H7 (cell line): Measurements from ENCODE around the gene ASXL1. TPM values are rescaled to one million over a fixed set of nuclear protein-coding genes. Genes with fewer than 3 reads are reported as not detected.
A peak's percentile ranks its signal among the peaks of the same experiment; 100 is the strongest.
"Not testable (repeated sequence)": the region's sequence is repeated elsewhere in the genome, so short reads cannot be mapped to it uniquely, and the experiment has no call there.

Source experiments
- DNase-seq: peaks from one replicate; pipeline ENCODE4 v3.0.0; 2012
- H3K27me3 ChIP-seq: 2 replicates; pipeline ENCODE4 v1.6.0; 2011; ENCODE audit warnings: mild to moderate bottlenecking, low read length; ENCODE audit not compliant: control insufficient read depth, insufficient read depth
- H3K36me3 ChIP-seq: replicated peaks from 2 replicates; pipeline ENCODE4 v1.5.1; 2011; ENCODE audit warnings: low read length; ENCODE audit not compliant: control insufficient read depth, insufficient read depth
- H3K4me3 ChIP-seq: 2 replicates; pipeline ENCODE4 v1.5.1; 2011; ENCODE audit warnings: low read depth, mild to moderate bottlenecking, control low read depth, low read length, moderate library complexity; ENCODE audit not compliant: insufficient read depth
- total RNA-seq: library from RNA; depleted of rRNA; stranded (reverse); fragments of >200 nt; shearing (Covaris generic); gene quantifications from 2 replicates; pipeline ENCODE4 v1.2.3, GENCODE V29; 2014; rRNA removed

The ASXL1 gene
- 12.5 and 14.3 TPM in 2 replicates for total RNA-seq

DNA sequence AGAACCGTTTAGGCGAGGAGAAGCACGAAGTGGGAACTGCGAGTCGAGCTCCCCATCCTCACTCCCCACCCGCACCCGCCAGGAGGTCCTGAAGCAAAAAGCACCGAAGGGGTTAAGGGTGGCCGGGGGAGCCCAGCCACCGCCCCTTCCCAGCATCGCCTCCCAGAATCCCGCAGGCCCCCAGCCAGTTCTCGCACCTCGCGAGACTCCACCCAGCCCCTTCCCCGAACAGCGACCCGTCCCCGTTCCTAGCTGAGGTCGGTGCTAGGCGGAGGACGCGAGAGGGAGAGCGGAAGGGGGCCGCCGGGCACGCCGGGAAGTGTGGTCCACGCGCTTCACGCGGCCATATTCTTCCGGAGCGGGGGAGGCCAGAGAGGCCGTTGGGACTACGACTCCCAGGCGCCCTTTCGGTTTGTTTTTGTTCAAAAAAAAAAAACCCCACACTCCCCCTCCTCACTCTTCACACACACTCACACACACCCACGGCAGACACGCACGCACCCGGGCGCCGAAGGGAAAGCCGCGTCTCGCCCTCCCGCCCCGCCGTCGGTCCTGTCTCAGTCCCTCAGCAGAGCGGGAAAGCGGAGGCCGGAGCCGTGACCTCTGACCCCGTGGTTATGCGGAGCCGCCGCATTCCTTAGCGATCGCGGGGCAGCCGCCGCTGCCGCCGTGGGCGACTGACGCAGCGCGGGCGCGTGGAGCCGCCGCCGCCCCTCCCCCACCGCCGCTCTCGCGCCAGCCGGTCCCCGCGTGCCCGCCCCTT is at the start of gene ASXL1:
ASXL1 (plus strand) TSS at position 463 of the 763 bp plus-strand sequence. CDS start 445 bp downstream, outside the sequence.
- Histone ChIP-seq H3K4me3 (peak within 1 kb of the TSS; percentile 71), H3K36me3 (no peaks in the 10 kb centered on the region), H3K27me3 (peaks cover 20% of the 10 kb centered on the region)
- DNase-seq: peak; percentile 98

DNA sequence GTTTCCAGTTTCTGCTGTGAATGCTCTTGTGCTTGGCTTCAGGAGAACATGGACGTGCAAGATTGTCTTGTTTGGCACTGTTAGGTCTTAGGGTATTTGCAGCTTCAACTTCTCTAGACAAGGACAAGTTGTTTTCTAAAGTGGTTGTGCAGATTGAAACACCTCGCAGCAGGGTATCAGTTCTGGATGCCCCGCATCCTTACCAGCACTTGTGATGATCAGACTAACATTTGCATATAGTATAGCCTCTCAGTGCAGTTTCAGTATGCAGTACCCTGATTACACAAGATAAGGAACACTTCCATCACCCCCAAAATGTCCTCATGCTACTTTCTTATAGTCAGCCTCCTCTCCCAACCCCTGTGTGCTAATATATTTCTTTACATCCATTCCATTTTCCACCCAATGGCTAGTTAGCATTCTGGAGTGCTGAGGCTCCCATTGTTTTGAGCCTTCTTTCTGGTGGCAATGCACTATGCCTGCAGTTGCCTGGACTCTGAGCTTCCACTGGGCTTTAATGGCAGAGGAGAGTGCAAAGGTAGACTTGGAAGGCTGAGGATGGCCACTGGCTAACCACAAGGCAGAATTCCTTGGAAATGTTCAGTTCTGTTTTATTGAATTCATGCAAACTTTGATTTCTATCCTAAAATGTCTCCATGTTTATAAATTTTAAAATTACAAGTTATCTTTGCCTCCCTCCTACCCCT is 45.3 kb upstream of the ASXL1 start:
- no peak for DNase-seq
- Histone ChIP-seq H3K27me3 (no peaks in the 10 kb centered on the region), H3K36me3 (peaks cover 7% of the 10 kb centered on the region), H3K4me3 (no peak overlapping the region)

DNA sequence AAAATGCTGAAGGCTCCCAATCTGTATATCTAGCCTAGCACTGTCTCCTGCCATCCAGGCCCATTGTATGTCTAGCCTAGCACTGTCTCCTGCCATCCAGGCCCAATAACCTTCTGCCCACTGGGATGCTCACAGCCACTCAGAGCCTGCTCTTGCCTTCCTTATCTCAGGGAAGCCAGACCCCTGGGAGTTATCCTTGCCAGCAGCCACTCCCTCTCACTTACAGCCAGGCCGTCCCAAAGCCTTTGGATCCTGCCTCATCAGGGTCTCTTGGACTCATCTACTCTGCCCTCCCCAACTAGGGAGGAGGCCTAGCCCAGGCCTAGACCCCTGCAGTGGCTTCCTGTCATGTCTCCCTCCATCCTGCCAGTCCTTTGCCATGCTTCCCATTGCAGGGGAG is 43.4 kb upstream of the ASXL1 start:
- Histone ChIP-seq H3K36me3 (peaks cover 7% of the 10 kb centered on the region), H3K4me3 (no peak overlapping the region), H3K27me3 (no peaks in the 10 kb centered on the region)
- no peak for DNase-seq

DNA sequence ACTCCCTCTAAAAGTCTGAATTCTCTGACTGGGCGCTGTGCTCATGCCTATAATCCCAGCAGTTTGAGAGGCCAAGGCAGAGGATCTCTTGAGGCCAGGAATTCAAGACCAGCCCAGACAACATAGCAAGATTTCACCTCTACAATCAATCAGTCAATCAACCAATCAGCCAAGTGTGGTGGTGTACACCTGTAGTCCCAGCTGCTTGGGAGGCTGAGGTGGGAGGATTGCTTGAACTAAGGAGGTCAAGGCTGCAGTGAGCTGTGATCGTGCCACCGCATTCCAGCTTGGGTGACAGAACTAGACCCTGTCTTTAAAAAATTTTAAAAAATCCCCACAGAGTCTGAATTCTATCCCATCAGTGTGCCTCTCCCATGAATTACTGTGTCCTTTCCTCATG is 42.7 kb upstream of the ASXL1 start:
- Histone ChIP-seq H3K36me3 (peaks cover 7% of the 10 kb centered on the region), H3K27me3 (no peaks in the 10 kb centered on the region), H3K4me3 (no peak overlapping the region)
- no peak for DNase-seq

DNA sequence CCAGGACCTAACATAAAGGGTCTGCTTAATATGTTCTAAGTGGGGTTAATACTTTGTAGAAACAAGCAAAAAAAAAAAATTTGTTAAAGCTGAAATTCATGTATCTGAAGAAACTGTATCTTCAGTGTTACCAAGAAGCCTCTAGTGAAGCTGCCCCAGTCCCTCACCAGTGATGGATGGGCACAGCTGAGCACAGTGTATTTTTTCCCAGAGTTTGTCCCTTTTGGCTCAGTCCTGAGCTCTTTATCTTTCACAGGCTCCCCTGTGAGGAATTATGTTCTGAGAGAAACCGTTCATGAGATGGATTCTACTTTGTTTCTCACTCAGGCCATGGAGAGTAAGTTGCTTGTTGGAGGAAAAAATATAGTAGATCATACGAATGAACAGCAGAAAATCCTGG is 42.2 kb upstream of the ASXL1 start:
- DNase-seq: no peak
- H3K36me3 ChIP-seq: peaks cover 7% of the 10 kb centered on the region
- no peaks in the 10 kb centered on the region for H3K27me3 ChIP-seq
- H3K4me3 ChIP-seq: no peak overlapping the region

DNA sequence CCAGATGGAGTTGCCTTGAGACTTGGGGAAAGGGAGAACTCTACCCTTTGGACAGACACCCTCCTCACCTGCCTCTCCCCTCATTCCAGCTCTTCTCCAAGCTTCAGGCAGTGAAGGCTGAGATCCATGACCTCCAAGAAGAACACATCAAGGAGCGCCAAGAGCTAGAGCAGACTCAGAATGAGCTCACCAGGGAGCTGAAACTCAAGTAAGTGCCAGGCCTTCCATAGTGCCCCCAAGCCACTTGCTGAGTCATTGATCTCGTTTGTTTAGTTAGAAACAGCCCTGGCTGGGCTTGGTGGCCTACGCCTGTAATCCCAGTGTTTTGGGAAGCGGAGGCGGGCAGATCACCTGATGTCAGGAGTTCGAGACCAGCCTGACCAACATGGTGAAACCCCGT is 41.5 kb upstream of the ASXL1 start:
- no peak for DNase-seq
- peaks cover 7% of the 10 kb centered on the region for H3K36me3 ChIP-seq
- H3K4me3 ChIP-seq: no peak overlapping the region

DNA sequence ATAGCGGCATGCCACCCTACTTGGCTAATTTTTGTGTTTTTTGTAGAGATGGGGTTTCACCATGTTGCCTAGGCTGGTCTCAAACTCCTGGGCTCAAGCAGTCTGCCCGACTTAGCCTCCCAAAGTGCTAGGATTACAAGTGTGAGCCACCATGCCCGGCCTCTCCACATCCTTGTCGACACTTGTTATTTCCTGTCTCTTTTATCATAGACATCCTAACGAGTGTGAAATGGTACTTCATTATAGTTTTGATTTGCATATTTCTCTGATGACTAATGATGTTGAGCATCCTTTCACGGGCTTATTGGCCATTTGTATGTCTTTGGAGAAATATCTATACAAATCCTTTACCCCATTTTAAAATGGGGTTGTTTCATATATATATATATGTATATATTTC is 39.0 kb upstream of the ASXL1 start:
- no peak overlapping the region for H3K4me3 ChIP-seq
- no peaks in the 10 kb centered on the region for H3K27me3 ChIP-seq
- H3K36me3 ChIP-seq: peaks cover 7% of the 10 kb centered on the region
- no peak for DNase-seq

More for the DNA sequence above, 41.5 kb upstream of the ASXL1 start:
- H3K27me3 ChIP-seq: no peaks in the 10 kb centered on the region

DNA sequence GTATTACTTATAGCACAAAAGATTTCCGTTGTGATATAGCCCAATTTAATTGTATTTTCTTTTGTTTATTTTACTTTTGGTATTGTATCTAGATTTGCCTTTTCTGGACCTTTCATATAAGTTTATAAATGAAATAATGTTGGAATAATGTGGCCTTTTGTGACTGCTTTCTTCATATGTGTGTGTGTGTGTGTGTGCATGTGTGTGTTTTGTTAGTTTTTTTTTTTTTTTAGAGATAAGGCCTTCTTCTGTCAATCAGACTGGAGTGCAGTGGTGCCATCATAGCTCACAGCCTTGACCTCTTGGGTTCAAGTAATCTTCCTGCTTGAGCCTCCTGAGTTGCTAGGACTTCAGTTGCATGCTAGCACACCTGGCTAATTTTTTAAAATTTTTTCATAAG is 37.8 kb upstream of the ASXL1 start:
- peaks cover 7% of the 10 kb centered on the region for H3K36me3 ChIP-seq
- no peak for DNase-seq
- H3K27me3 ChIP-seq: no peaks in the 10 kb centered on the region
- no peak overlapping the region for H3K4me3 ChIP-seq

DNA sequence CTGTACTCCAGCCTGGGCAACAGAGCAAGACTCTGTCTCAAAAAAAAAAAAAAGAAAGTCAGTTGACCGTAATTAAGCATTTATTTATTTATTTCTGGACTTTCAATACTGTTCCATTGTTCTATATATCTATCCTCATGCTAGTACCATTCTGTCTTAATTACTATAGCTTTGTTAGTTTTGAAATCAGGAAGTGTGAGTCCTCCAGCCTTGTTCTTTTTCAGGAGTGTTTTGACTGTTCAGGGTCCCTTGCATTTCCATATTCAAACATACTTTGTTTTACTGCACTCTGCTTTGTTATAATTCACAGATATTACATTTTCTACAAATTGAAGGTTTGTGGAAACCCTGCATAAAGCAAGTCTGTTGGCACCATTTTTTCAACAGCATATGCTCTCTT is 36.7 kb upstream of the ASXL1 start:
- DNase-seq: no peak
- no peaks in the 10 kb centered on the region for H3K27me3 ChIP-seq
- no peak overlapping the region for H3K4me3 ChIP-seq
- peaks cover 4% of the 10 kb centered on the region; the same call in 1 of the 2 replicates for H3K36me3 ChIP-seq

DNA sequence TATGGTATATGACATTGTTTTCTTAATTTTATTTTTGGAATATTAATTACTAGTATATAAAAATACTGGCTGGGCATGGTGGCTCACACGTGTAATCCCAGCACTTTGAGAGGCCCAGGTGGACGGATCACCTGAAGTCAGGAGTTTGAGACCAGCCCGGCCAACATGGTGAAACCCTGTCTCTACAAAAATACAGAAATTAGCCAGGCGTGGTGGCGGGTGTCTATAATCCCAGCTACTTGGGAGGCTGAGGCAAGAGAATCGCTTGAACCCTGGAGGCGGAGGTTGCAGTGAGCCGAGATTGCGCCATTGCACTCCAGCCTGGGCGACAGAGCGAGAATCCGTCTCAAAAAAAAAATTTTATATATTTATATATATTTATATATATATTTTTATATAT is 35.9 kb upstream of the ASXL1 start:
- H3K27me3 ChIP-seq, DNase-seq, H3K4me3 ChIP-seq, H3K36me3 ChIP-seq: not testable (repeated sequence)

DNA sequence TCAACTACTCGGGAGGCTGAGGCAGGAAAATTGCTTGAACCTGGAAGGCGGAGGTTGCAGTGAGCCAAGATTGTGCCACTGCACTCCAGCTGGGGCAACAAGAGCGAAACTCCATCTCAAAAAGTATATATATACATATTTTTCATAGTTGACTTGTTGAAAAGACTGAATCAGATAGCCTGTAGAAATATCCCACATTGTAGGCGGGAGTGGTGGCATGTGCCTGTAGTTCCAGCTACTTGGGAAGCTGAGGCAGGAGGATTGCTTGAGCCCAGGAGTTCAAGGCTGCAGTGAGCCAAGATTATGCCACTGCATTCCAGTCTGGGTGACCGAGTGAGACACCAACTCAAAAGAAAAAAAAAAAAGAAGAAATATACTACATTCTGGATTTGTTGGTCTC is 34.4 kb upstream of the ASXL1 start:
- not testable (repeated sequence) for H3K27me3 ChIP-seq, DNase-seq, H3K4me3 ChIP-seq, H3K36me3 ChIP-seq

DNA sequence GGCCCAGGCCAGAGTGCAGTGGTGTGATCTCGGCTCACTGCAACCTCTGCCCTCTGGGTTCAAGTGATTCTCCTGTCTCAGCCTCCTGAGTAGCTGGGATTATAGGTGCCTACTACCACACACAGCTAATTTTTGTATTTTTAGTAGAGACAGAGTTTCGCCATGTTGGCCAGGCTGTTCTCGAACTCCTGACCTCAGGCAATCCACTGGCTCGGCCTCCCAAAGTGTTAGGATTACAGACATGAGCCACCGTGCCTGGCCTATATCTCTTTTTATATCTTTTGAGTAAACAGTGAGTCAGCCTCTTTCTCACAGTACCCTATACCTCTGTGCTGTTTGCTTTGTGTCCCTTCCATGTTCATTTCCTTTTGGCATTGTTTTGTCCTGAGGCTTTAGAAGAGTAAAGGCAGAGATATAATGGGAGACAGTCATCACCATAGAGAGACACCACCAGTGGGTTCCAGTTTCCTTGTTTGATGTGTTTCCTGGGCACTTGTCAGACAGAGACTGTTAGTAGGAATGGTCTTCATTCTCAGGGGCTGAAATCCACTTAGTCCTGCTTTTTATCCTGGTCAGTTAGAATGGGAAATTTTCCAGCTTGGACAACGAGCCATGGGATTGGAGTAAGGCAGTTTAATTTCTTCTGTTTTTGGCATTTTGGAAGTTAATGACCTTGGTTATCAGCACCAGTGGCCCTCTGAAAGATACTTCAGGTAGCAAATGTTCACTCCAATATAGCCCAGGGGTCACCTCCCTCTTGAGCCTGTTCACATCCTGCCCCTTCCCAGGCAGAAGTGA is 32.2 kb upstream of the ASXL1 start:
- Histone ChIP-seq H3K4me3 (no peak overlapping the region), H3K27me3 (no peaks in the 10 kb centered on the region), H3K36me3 (peaks cover 2% of the 10 kb centered on the region; the same call in 1 of the 2 replicates)
- DNase-seq: no peak

DNA sequence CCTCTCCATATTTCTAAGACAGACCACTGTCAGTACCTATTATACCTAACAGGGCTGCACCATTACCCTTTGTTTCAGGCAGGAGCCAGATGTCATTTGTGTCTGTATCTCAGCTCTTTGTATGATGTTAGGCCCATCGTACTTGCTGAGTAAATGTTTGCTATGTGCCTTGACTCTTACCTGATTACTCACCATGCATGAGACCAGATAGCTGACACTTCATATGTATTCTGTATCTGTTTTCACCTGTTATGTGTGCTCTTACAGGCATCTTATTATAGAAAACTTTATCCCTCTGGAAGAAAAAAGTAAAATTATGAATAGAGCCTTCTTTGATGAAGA is 31.7 kb upstream of the ASXL1 start:
- no peak overlapping the region for H3K4me3 ChIP-seq
- no peak for DNase-seq

DNA sequence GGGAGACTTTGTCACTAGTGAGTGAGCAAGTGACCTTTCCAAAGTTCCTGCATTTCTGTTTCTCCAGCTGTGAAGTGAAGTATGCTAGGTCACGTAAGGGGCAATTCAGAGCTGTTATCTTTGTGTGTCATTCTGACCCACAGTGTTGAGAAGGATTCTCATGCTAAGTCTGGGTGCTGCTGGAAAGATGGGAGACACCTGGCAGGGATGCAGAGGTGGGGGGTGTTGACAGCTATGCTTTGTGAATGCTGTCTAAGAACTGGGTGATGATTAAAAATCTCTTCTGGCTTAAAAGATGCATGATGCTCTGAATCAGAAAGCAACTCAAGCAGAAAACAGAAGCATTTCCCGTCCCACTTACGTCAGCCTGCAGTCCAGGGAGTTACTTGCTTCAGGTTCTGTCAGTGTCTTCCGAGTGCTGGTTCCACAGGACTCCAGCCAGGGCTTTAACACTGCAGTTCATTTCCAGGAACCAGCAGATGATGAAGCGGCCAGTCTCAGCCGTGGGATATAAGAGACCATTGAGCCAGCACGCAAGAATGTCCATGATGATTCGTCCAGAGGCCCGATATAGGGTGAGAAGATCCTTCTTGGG is 30.9 kb upstream of the ASXL1 start:
- DNase-seq: no peak
- no peak overlapping the region for H3K4me3 ChIP-seq
- H3K36me3 ChIP-seq: peaks cover 7% of the 10 kb centered on the region; the same call in 1 of the 2 replicates
- H3K27me3 ChIP-seq: no peaks in the 10 kb centered on the region

More for the DNA sequence above, 31.7 kb upstream of the ASXL1 start:
- Histone ChIP-seq H3K27me3 (no peaks in the 10 kb centered on the region), H3K36me3 (peaks cover 6% of the 10 kb centered on the region; the same call in 1 of the 2 replicates)
